Activated T-helper 1 cell treated with anti-CD3 and anti-CD28 coated beads, Interleukin-2, amount 50 U/mL, for 16 hours (primary cell): ENCODE results near the gene OLFM3.

Experiments
- DNase-seq, 2 donors: peaks; one replicate each; pipeline ENCODE4 v3.0.0-alpha.2; 2020; ENCODE audit warnings: low read depth in 1 of 2, low spot score in 1 of 2

OLFM3 gene

DNA sequence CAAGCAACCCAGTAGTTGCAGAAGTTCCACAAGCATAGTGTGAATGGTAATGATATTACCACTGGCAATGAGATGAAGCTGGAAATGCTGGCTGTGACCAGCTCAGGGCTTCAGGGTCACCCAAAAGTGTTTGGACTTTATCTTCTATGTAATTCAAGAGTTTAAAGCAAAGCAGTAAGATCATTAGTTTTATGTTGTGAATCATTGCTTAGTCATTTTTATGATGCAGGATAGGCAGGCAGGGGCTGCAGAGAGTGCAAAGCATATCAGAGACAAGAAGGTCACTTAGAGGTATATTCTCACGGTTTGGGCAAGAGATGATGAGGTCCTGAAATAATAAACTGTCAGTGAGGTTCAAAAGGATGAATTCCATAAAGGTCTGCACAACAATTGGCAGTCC, 147.4 kb downstream of the OLFM3 start:
- DNase-seq: no peak

DNA sequence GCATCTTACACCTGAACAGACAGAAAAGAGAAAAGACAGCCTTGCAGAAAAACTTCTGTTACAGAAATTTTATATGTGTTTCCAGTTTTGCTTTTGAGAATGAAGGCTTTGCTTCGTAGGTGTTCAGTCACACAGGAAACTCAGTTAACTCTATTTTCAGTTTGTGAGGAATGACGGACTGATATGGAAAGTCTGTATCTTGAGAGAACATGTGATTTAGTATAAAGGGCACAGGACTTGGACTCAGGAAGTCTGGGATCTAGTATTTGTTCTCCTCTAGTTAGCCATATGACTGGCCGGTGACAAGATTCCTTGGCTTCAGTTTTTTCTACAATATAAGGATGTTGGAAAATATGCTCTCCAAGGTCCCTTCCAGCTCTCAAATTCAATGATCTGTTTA, 149.1 kb downstream of the OLFM3 start:
- no peak for DNase-seq

- DNase-seq: no peak
Observed at GRCh38 chr1:101846820-101847219, 149.9 kb downstream of the OLFM3 start.

- DNase-seq: no peak
Observed at GRCh38 chr1:101843160-101843559, 153.6 kb downstream of the OLFM3 start.

- no peak for DNase-seq
Observed at GRCh38 chr1:101841824-101842223, 154.9 kb downstream of the OLFM3 start.

DNA sequence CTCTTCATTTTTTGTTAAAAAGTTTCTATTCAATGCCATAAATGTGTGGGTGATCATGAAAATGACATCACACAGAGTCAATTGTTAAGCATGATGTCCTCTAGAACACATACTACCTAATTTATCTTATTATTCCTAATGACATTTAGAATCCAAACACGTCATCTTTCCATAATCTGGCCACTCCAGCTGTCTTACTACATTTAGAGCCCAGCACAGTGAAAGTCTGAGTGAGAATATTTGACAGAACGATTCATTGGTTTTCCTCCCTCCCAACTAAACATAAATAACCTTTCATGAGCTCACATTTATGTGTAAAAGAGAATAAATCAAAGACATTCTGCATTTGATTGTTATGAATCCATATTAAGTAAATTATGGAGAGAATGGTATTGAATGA, 160.7 kb downstream of the OLFM3 start:
- no peak for DNase-seq

DNA sequence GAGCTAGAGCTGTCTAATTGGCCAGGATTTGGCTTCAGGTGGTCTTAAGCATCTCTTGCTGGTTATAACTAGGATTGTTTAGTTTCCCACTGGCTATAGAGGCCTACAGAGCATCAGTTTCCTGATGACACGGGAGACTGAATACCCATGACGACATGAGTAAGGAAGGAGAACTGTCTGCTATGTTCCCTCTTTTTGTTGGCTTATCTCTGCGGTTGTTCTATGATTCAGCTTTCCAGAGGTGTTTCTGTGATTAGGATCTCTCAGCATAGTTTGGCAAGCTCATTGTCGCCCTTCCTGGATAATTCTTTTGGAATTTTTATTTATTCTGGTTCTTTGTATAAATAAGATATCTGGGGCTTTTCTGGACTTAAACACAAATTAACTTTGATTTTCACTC, 163.4 kb downstream of the OLFM3 start:
- no peak for DNase-seq

DNA sequence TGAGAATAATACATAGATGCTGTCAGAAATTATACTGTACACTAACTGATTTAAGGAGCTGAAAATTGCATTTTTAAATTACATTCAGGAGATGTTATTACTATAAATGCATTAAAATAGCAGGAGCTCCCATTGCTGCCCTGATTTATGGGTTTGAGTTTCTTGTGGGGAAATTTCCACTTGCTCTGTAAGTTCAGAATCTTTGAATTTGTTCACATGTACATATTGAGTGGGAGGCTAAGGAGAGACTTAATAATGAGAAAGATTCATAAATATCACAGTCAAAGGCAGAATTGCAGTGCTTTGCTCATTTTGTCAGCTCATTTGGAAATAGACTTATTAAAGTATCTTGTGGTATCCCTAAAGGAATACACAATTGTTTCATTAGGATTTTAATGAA, 170.3 kb downstream of the OLFM3 start:
- DNase-seq: no peak

GRCh38 chr1:101820071-101820470, 176.7 kb downstream of the OLFM3 start:
- no peak for DNase-seq

- DNase-seq: no peak
Observed at GRCh38 chr1:101816262-101816661, 180.5 kb downstream of the OLFM3 start.

- no peak for DNase-seq
Observed at GRCh38 chr1:101798417-101798816, 198.3 kb downstream of the OLFM3 start.

DNA sequence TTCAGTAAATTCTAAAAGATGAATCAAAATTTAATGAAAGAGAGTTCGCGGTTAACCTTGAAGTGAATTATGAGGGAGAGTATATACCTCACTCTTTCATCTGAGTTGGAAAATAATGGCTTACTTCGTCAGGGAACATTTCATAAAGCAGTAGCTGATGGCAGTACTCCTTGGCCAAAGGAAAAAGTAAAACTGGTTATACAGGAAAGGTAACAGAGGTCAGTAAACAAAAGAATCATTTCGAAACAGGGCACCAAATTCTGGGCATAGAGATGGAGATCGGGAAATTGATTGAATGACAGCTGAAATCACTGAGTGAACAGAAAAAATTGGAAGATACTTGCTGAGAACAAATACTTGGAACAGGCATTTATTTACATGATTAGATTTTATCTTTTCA, 199.0 kb downstream of the OLFM3 start:
- DNase-seq: no peak

DNA sequence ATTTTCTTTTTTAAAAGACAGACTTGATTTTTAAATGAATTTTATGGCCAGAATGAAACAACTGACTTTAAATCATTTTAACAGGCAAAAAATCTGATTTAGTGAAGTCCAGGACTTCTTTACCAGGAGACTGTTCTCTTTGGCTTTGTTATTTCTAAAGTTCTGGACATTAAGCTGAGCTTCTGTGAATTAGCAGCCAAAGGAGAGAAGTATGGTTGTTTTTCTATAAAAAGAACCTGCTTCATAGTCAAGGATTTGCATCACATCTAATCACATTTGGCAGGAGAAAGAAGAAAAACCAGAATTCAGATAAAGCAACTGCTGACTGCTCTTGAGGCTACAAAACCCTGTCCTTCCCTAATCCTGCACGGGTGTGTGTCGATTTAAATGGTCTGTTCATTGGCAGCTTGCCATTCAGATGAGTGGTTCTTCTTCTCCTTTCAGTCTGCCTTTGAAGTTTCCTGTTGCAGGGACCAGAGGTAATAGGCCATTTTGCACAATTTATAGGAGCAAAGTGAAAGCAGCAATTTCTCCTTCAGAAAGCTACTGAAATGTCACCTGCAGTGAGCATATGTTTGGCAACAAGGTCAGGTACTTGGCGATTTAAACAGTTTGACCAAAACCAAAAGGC, 215.4 kb downstream of the OLFM3 start:
- no peak for DNase-seq

GRCh38 chr1:101769520-101769919, 227.2 kb downstream of the OLFM3 start:
- DNase-seq: no peak

DNA sequence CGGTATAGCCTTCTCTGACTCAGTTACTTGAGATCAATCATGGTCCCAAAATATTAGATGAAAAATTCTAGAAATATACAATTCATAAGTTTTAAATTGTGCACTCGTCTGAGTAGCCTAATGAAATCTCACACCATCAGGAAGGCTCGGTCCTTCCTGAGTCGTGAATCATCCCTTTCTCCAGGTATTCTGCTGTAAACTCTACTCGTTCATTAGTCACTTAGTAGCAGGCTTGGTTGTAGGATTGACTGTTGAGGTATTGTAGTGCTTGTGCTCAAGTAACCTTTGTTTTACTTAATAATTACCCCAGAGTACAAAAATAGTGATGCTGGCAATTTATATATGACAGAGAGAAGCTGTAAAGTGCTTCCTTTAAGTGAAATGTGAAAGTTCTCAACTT, 238.7 kb downstream of the OLFM3 start:
- no peak for DNase-seq

GRCh38 chr1:101756411-101756810, 240.3 kb downstream of the OLFM3 start:
- DNase-seq: no peak
